CD1c-positive myeloid dendritic cell (primary cell): ENCODE measurements around the gene TK2.
A peak's percentile ranks its signal among the peaks of the same experiment; 100 is the strongest.

Experiments used
- DNase-seq: peaks from one replicate; pipeline ENCODE4 v3.0.0-alpha.2; 2016; ENCODE audit errors: extremely low spot score

Gene TK2

GRCh38 chr16:66547101-66547989 lies 2.6 kb downstream of the TK2 start:
- no peak for DNase-seq

GRCh38 chr16:66544016-66544757 lies 5.7 kb downstream of the TK2 start:
- peak; percentile 57 for DNase-seq

GRCh38 chr16:66543541-66543940 lies 6.4 kb downstream of the TK2 start:
- no peak for DNase-seq

GRCh38 chr16:66542396-66542795 lies 7.5 kb downstream of the TK2 start:
- DNase-seq = no peak

GRCh38 chr16:66541388-66542355 lies 8.2 kb downstream of the TK2 start:
- DNase-seq = no peak

GRCh38 chr16:66539623-66540469 lies 10.1 kb downstream of the TK2 start:
- no peak for DNase-seq

GRCh38 chr16:66538910-66539309 lies 11.0 kb downstream of the TK2 start:
- no peak for DNase-seq

GRCh38 chr16:66537236-66537635 lies 12.7 kb downstream of the TK2 start:
- no peak for DNase-seq

GRCh38 chr16:66536525-66536924 lies 13.4 kb downstream of the TK2 start:
- DNase-seq = no peak

GRCh38 chr16:66534376-66534799 lies 15.5 kb downstream of the TK2 start:
- DNase-seq = no peak

GRCh38 chr16:66529475-66529874 lies 20.4 kb downstream of the TK2 start:
- no peak for DNase-seq

- no peak for DNase-seq
Observed at GRCh38 chr16:66528294-66528693, 21.6 kb downstream of the TK2 start.

GRCh38 chr16:66525396-66526180 lies 24.3 kb downstream of the TK2 start:
- DNase-seq = peak; percentile 86

- DNase-seq = peak; percentile 93
Observed at GRCh38 chr16:66524601-66525164, 25.2 kb downstream of the TK2 start.

- peak; percentile 54 for DNase-seq
Observed at GRCh38 chr16:66523861-66524354, 26.0 kb downstream of the TK2 start.

GRCh38 chr16:66522816-66523590 lies 26.9 kb downstream of the TK2 start:
- DNase-seq = peak; percentile 24

GRCh38 chr16:66521951-66522771 lies 27.8 kb downstream of the TK2 start:
- DNase-seq = peak; percentile 93

- DNase-seq = peak; percentile 82
Observed at GRCh38 chr16:66521252-66521713, 28.6 kb downstream of the TK2 start.
